Aorta (tissue), 5 donors: Measurements from ENCODE around the gene TMEM86B. TPM values are rescaled to one million over a fixed set of nuclear protein-coding genes. Genes with fewer than 3 reads are reported as not detected.
"Not testable (repeated sequence)": the region's sequence is repeated elsewhere in the genome, so short reads cannot be mapped to it uniquely, and the experiment has no call there.

Experiments used
- ATAC-seq: fragments of 200-7000 bp; cut with Tn5 transposase; one replicate; pipeline ENCODE4 v1.9.1; 2022; ENCODE audit warnings: moderate library complexity; ENCODE audit not compliant: low FRiP score
- DNase-seq, 2 donors: peaks; one replicate each; pipeline ENCODE4 v3.0.0-alpha.2; 2020
- H3K27ac ChIP-seq, 2 donors: one replicate each; pipeline ENCODE4 v1.5.1; 2013; ENCODE audit warnings: low read length in 2 of 2, mild to moderate bottlenecking in 2 of 2, moderate library complexity in 2 of 2, control low read depth in 1 of 2, inconsistent platforms in 1 of 2, low read depth in 1 of 2
- H3K27me3 ChIP-seq, 2 donors: one replicate each; pipeline ENCODE4 v1.6.1; 2013; ENCODE audit warnings: control low read depth in 1 of 2, low read length in 1 of 2, mild to moderate bottlenecking in 1 of 2, moderate library complexity in 1 of 2; ENCODE audit not compliant: insufficient read depth in 2 of 2, control insufficient read depth in 1 of 2
- H3K36me3 ChIP-seq, 2 donors: one replicate each; pipeline ENCODE4 v1.6.1; 2013; ENCODE audit warnings: control low read depth in 1 of 2, low read length in 1 of 2, mild to moderate bottlenecking in 1 of 2; ENCODE audit not compliant: insufficient read depth in 2 of 2, control insufficient read depth in 1 of 2
- H3K4me1 ChIP-seq, 2 donors: one replicate each; pipeline ENCODE4 v1.6.1; 2013; ENCODE audit warnings: low read length in 2 of 2, control low read depth in 1 of 2, mild to moderate bottlenecking in 1 of 2, moderate library complexity in 1 of 2; ENCODE audit not compliant: insufficient read depth in 2 of 2, control insufficient read depth in 1 of 2
- H3K4me3 ChIP-seq, 2 donors: one replicate each; pipeline ENCODE4 v1.5.1; 2013; ENCODE audit warnings: low read length in 2 of 2, control low read depth in 1 of 2, mild to moderate bottlenecking in 1 of 2
- H3K9me3 ChIP-seq: one replicate; pipeline ENCODE4 v1.6.1; 2013; ENCODE audit warnings: mild to moderate bottlenecking, low read length; ENCODE audit not compliant: control insufficient read depth
- WGBS, 2 donors: extraction: QIAGEN DNeasy Blood & Tissue Kit; methylation state at CpG; one replicate each; pipeline ENCODE4 v1.1.7; 2013; 5-methylcytosine and 5-hydroxymethylcytosine counted together
- intact Hi-C, 2 donors: fragments of 100-400 bp; cut with DNase I; formaldehyde crosslinking; loops; one replicate each; pipeline versions ENCODE4 v1.14.2 to v1.15.0; 2022
- polyA plus RNA-seq, 2 donors: library from polyadenylated mRNA; stranded (reverse); fragments of 200-250 nt; gene quantifications; one replicate each; pipeline ENCODE4 v1.2.3, GENCODE V29; 2013
- total RNA-seq, 2 donors: library from RNA; stranded (reverse); fragmentation: NEBNext Ultra II Directional; extraction: Animal tissue kit (Norgen Biotek cat#: 25700); gene quantifications; one replicate each; pipeline ENCODE4 v1.2.1, GENCODE V29; 2021
- donor health status: healthy with polysubstance abuse.
- donor health status: Bipolar disorder and iron deficiency.
- donor health status: DM: no; HTN: no; CAD: no.
- donor health status: DM: no; HTN: no; CAD: no.
- donor health status: DM: yes; HTN: yes; CAD: no.

TMEM86B gene
- total and polyA plus RNA-seq, 4 donors, result 2.0 to 10.9 (median 3.2) TPM

DNA sequence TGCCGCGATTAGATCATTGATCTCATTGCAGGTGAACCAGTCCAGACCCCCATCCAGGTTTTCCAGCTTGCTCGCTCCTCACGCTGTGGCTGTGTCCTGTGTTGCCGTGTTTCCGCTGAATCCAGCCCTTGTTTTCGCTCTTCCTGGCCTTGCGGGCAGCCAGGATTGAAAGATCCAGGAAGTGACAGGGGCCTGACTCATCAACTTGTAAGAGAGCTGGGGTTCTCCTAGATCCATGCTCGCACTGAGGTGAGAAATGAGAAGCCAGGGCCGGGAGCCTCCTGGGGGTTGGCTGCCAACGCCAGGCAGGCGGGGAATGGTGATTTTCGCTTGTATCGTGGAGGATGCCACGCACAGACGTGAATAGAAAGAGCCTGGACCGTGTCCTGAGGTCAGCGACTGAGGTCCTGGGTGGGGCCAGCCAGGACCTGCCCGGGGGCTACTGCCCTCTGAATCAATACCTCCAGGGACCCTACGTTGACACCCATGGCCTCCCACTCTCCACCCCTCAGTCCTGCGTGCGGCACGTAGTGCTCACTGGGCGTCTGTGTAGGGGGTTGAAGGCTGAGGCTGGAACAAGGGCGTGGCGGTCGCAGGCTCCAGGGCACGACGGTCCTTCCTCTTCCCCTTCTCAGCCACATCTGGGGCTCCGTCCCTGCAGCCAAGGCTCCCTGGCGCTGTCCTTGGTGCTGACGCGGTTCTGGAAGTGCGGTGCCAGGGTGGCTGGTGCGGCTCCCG, 11.9 kb downstream of the TMEM86B start:
- H3K27me3 ChIP-seq, result no peaks in the 10 kb centered on the region
- intact Hi-C loops, result no loop called here
- no peak overlapping the region for H3K4me3 ChIP-seq
- no peak overlapping the region for H3K27ac ChIP-seq
- ATAC-seq, result peak; percentile 84
- H3K36me3 ChIP-seq, result no peaks in the 10 kb centered on the region
- peaks cover 6% of the 10 kb centered on the region for H3K9me3 ChIP-seq
- WGBS, 2 donors, result 6% methylated on average over 36 of the region's 36 CpGs
- DNase-seq, result peak; percentile 88 to 90
- no peaks in the 10 kb centered on the region for H3K4me1 ChIP-seq

DNA sequence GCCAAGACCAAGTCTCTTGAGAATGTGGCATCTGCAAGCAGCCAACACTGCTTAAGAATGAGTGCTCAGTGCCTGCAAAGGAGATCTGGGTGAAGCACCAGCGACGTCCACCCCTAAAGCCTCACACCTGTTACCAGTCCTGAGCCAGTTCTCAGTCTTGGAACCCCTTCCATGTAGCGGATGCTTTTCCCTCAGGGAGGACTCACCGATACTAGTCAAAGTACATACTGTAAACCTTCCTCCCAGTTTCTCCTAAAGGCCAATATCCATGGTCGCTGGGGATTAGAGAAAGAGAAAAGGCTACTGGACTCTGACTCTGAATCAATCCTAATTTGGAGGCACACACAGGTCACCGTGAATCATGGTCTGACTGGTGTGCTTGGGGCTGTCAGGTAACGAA, 15.0 kb downstream of the TMEM86B start:
- no peak for DNase-seq
- Histone ChIP-seq H3K27me3 (no peaks in the 10 kb centered on the region), H3K9me3 (peaks cover 6% of the 10 kb centered on the region), H3K36me3 (no peaks in the 10 kb centered on the region), H3K27ac (no peak overlapping the region), H3K4me1 (no peaks in the 10 kb centered on the region), H3K4me3 (no peak overlapping the region)
- ATAC-seq, result no peak
- intact Hi-C loops, result no loop called here
- WGBS, 2 donors, result 81 to 82% methylated on average over 7 of the region's 7 CpGs

- no peak for DNase-seq
- H3K4me1 ChIP-seq, result no peaks in the 10 kb centered on the region
- no peak overlapping the region for H3K4me3 ChIP-seq
- H3K9me3 ChIP-seq, result peaks cover 6% of the 10 kb centered on the region
- intact Hi-C loops, result no loop called here
- WGBS, 2 donors, result 85 to 86% methylated on average over 3 of the region's 3 CpGs
- no peak for ATAC-seq
- H3K27ac ChIP-seq, result no peak overlapping the region
- H3K27me3 ChIP-seq, result no peaks in the 10 kb centered on the region
- no peaks in the 10 kb centered on the region for H3K36me3 ChIP-seq
These were observed 16.1 kb downstream of the TMEM86B start for GRCh38 chr19:55212447-55212846.

GRCh38 chr19:55209693-55210472, 18.7 kb downstream of the TMEM86B start:
- intact Hi-C loops, result no loop called here
- H3K27me3 ChIP-seq, result no peaks in the 10 kb centered on the region
- DNase-seq (no peak), ATAC-seq (no peak)
- H3K27ac ChIP-seq, result no peak overlapping the region
- WGBS, 2 donors, result 62% methylated on average over 17 of the region's 17 CpGs
- no peak overlapping the region for H3K4me3 ChIP-seq
- H3K9me3 ChIP-seq, result peaks cover 5% of the 10 kb centered on the region
- no peaks in the 10 kb centered on the region for H3K4me1 ChIP-seq
- H3K36me3 ChIP-seq, result no peaks in the 10 kb centered on the region

DNA sequence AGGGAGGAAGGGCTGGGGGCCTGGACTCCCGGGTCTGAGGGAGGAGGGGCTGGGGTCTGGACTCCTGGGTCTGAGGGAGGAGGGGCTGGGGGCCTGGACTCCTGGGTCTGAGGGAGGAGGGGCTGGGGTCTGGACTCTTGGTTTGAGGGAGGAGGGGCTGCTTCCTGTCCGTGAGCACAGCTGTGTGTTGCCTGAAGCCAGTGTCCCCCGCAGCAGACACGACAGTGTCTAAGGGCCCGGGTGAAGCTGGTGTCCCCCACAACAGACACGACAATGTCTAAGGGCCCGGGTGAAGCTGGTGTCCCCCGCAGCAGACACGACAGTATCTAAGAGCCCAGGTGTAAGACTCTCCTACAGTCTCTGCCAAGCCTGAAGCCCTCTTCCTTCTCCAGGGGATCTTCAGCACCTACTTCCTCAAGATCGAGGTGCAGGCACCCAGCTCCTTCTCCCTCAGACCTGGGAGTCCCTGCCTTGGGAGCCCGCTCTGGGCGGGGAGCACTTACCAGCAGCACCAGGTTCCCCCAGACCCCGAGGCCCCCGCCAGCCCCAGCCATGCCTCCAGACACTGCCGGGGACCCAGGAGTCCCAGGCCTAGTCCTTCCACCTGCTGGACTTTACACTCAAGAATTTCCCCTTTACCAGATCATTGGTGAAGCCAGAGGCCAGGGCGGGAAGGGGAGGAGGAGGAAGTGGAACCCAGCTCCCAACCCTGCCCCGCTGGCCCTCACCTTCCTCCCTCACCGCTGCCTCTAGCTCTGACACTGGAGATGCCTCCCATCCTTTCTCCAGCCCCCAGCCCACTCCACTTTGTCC, 19.5 kb downstream of the TMEM86B start, which contains the start of gene PTPRH:
PTPRH (minus strand) TSS at position 622 of the 813 bp plus-strand sequence; CDS start at position 554, 68 bp downstream.
- 58 to 60% methylated on average over 17 of the region's 18 CpGs for WGBS, 2 donors
- Histone ChIP-seq H3K27me3 (no peaks in the 10 kb centered on the region), H3K9me3 (peaks cover 5% of the 10 kb centered on the region), H3K4me3 (no peak within 1 kb of the TSS), H3K27ac (no peak within 1 kb of the TSS), H3K4me1 (no peaks in the 10 kb centered on the region), H3K36me3 (no peaks in the 10 kb centered on the region)
- DNase-seq (no peak), ATAC-seq (no peak)
- intact Hi-C loops, result no loop called here

DNA sequence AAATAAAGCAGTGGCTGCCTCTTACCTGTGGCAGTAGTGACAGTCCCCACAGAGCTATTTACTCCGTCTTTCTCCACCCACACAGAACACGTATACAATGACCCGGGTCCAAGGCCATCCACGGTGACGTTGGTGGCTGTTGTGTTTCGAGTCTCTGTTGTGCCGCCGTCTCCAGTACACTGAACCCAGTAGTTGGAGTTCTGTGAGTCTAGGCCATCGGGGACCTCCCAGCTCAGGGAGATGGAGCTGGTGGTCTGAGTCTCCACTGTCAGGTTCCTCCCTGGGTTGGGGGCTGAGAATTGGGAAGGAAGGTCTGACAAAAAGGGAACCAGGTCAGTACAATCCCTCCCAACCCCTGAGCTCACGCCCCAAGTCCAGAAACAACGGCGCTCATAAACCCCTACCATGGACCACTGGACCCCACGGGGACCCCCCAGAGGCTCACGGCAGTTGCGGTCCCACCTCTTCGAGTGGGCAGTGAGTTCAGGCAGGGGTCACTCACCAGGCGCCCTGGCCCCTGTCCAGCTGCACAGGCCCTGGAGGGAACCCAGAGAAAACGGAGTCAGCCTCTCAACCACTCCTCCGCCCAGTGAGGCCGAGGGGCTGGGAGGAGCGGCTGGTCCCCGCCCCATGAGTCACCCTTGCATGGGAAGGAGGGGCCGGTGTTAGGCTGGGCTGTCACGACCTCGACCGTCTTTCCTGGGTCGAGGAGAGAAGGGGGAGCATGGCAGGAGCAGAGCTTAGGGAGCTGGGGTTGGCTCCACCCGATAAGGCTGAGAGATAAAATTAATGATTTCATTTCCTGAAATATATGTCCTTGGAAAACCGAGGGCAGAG, 21.7 kb downstream of the TMEM86B start:
- no peaks in the 10 kb centered on the region for H3K4me1 ChIP-seq
- no peak overlapping the region for H3K4me3 ChIP-seq
- no peaks in the 10 kb centered on the region for H3K36me3 ChIP-seq
- no peak overlapping the region for H3K27ac ChIP-seq
- DNase-seq, result peak; percentile 84 to 91
- intact Hi-C loops, result no loop called here
- no peaks in the 10 kb centered on the region for H3K9me3 ChIP-seq
- H3K27me3 ChIP-seq, result no peaks in the 10 kb centered on the region
- ATAC-seq, result peak; percentile 85
- 31 to 32% methylated on average over 29 of the region's 29 CpGs for WGBS, 2 donors

DNA sequence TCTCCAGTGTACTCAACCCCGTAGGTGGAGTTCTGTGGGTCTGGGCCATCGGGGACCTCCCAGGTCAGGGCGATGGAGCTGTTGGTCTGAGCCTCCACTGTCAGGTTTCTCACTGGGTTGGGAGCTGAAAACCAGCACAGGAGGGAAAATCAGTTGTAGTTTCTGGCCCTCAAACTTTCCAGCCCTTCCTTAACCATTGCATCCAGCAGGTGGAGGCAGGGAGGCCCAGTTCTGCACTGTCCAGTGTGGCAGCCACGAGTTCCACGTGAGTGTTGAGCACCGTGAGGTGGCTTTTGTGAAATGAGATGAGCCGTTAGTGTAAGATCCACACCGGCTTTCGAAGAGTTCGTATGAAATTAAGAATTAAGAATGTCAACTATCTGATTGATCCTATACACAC, 26.4 kb downstream of the TMEM86B start:
- H3K27ac ChIP-seq, H3K27me3 ChIP-seq, intact Hi-C loops, H3K9me3 ChIP-seq, ATAC-seq, DNase-seq, H3K36me3 ChIP-seq, H3K4me1 ChIP-seq, H3K4me3 ChIP-seq: not testable (repeated sequence)
- 66 to 74% methylated on average over 10 of the region's 10 CpGs for WGBS, 2 donors

DNA sequence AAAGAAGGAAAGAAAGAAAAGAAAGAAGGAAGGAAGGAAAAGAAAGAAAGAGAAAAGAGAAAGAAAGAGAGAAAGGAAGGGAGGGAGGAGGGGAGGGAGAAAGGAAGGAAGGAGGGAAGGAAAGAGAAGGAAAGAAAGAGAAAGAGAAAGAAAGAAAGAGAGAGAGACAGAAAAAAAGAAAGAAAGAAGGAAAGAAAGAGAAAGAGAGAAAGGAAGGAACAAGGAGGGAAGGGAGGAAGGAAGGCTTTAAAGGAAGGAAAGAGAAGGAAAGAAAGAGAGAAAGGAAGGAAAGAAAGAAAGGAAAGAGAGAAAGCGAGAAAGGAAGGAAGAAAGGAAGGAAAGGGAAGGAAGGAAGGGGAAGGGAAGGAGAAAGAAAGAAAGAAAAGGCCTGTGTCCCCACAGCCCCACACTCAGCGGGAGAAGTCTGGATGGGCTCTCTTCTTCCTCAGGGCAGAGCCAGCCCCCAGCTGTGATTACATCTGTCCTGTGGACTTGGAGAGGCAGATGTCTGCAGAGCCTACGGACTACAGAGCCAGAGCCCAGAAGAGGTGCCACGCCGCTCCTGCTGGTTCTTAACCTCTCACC, 28.9 kb downstream of the TMEM86B start:
- ATAC-seq (no peak), DNase-seq (no peak)
- H3K9me3 ChIP-seq, result no peaks in the 10 kb centered on the region
- intact Hi-C loops, result no loop called here
- no peak overlapping the region for H3K27ac ChIP-seq
- 53 to 56% methylated on average over 5 of the region's 5 CpGs for WGBS, 2 donors
- no peaks in the 10 kb centered on the region for H3K36me3 ChIP-seq
- no peaks in the 10 kb centered on the region for H3K4me1 ChIP-seq
- H3K27me3 ChIP-seq, result no peaks in the 10 kb centered on the region
- H3K4me3 ChIP-seq, result no peak overlapping the region
